CD14-positive monocyte (primary cell): ENCODE results near the gene AFG1L. TPM values are rescaled to one million over a fixed set of nuclear protein-coding genes. Genes with fewer than 3 reads are reported as not detected.

Experiments
- DNase-seq, 3 donors: peaks; one replicate each; pipeline ENCODE4 v3.0.0-alpha.2; 2011 to 2022
- H2AFZ ChIP-seq: 2 replicates; pipeline ENCODE4 v1.6.0; 2012; ENCODE audit warnings: mild to moderate bottlenecking, low read depth, low read length, inconsistent platforms; ENCODE audit not compliant: insufficient read depth, poor library complexity, severe bottlenecking
- H3K27ac ChIP-seq, 2 donors: 1 replicate in 1 of 2; 2 replicates in 1 of 2; pipeline ENCODE4 v1.5.1; 2012 to 2013; ENCODE audit warnings: low read length in 2 of 2, control low read depth in 1 of 2, inconsistent platforms in 1 of 2, low read depth in 1 of 2, mild to moderate bottlenecking in 1 of 2
- H3K27me3 ChIP-seq, 2 donors: one replicate each; pipeline versions ENCODE4 v1.6.0 to v1.6.1; 2011 to 2013; ENCODE audit warnings: low read length in 2 of 2; ENCODE audit not compliant: control insufficient read depth in 2 of 2, insufficient read depth in 2 of 2
- H3K36me3 ChIP-seq, 2 donors: replicated peaks in 1 of 2; 1 replicate in 1 of 2; 2 replicates in 1 of 2; pipeline versions ENCODE4 v1.5.1 to v1.6.1; 2012 to 2013; ENCODE audit warnings: low read length in 2 of 2, control low read depth in 1 of 2, inconsistent platforms in 1 of 2, mild to moderate bottlenecking in 1 of 2; ENCODE audit not compliant: insufficient read depth in 2 of 2, control insufficient read depth in 1 of 2
- H3K4me1 ChIP-seq, 2 donors: 1 replicate in 1 of 2; 2 replicates in 1 of 2; pipeline versions ENCODE4 v1.5.1 to v1.6.1; 2012 to 2013; ENCODE audit warnings: low read length in 2 of 2, control low read depth in 1 of 2, inconsistent platforms in 1 of 2, mild to moderate bottlenecking in 1 of 2, moderate library complexity in 1 of 2; ENCODE audit not compliant: insufficient read depth in 2 of 2, control insufficient read depth in 1 of 2
- H3K4me2 ChIP-seq: replicated peaks from 2 replicates; pipeline ENCODE3; 2012; ENCODE audit warnings: low read length, moderate library complexity, mild to moderate bottlenecking; ENCODE audit not compliant: poor library complexity, severe bottlenecking; ENCODE audit errors: extremely low read depth
- H3K4me3 ChIP-seq, 3 experiments: fragments of 200-600 bp in 1 of 3; sonication (generic) in 1 of 3; replicated peaks in 1 of 3; 1 replicate in 2 of 3; 2 replicates in 1 of 3; pipeline ENCODE4 v1.5.1; 2011 to 2013; ENCODE audit warnings: low read length in 3 of 3, mild to moderate bottlenecking in 3 of 3, control low read depth in 2 of 3, low read depth in 2 of 3, inconsistent platforms in 1 of 3, moderate library complexity in 1 of 3
- H3K79me2 ChIP-seq: 2 replicates; pipeline ENCODE4 v1.6.0; 2012; ENCODE audit warnings: mild to moderate bottlenecking, control low read depth, inconsistent platforms, low read length, moderate library complexity; ENCODE audit not compliant: insufficient read depth
- H3K9ac ChIP-seq: 2 replicates; pipeline ENCODE4 v1.6.0; 2017; ENCODE audit warnings: low read length, mild to moderate bottlenecking; ENCODE audit not compliant: insufficient read depth, poor library complexity, severe bottlenecking
- H3K9me3 ChIP-seq, 2 donors: replicated peaks in 1 of 2; 1 replicate in 1 of 2; 2 replicates in 1 of 2; pipeline versions ENCODE4 v1.5.1 to v1.6.1; 2012 to 2013; ENCODE audit warnings: low read length in 2 of 2, control low read depth in 1 of 2; ENCODE audit not compliant: control insufficient read depth in 1 of 2, insufficient read depth in 1 of 2
- H4K20me1 ChIP-seq: 2 replicates; pipeline ENCODE4 v1.6.0; 2012; ENCODE audit warnings: mild to moderate bottlenecking, low read length, control low read depth, moderate library complexity; ENCODE audit not compliant: insufficient read depth
- H3K27ac Mint-ChIP-seq, 7 donors: one replicate each; pipeline ENCODE4 v1.8.0; 2020; ENCODE audit warnings: mild to moderate bottlenecking in 7 of 7, mixed read lengths in 7 of 7, moderate library complexity in 6 of 7, inconsistent platforms in 2 of 7
- H3K27me3 Mint-ChIP-seq, 3 donors: one replicate each; pipeline ENCODE4 v1.8.0; 2021 to 2022; ENCODE audit warnings: low read depth in 3 of 3, mild to moderate bottlenecking in 3 of 3, mixed read lengths in 3 of 3, moderate library complexity in 3 of 3, inconsistent platforms in 1 of 3
- H3K36me3 Mint-ChIP-seq, 2 donors: one replicate each; pipeline ENCODE4 v1.8.0; 2020; ENCODE audit warnings: mixed read lengths in 2 of 2, inconsistent platforms in 1 of 2, mild to moderate bottlenecking in 1 of 2
- H3K4me1 Mint-ChIP-seq: one replicate; pipeline ENCODE4 v1.8.0; 2020; ENCODE audit warnings: mild to moderate bottlenecking, mixed read lengths
- H3K4me3 Mint-ChIP-seq, 2 donors: one replicate each; pipeline ENCODE4 v1.8.0; 2020; ENCODE audit warnings: mild to moderate bottlenecking in 2 of 2, mixed read lengths in 2 of 2, moderate library complexity in 1 of 2
- H3K9me3 Mint-ChIP-seq, 7 donors: one replicate each; pipeline ENCODE4 v1.8.0; 2020 to 2022; ENCODE audit warnings: mixed read lengths in 7 of 7, mild to moderate bottlenecking in 6 of 7, moderate library complexity in 6 of 7, inconsistent platforms in 2 of 7
- WGBS: methylation state at CpG from one replicate; pipeline ENCODE4 v1.1.5; 2013; ENCODE audit warnings: missing lambda C conversion rate; ENCODE audit not compliant: insufficient coverage; 5-methylcytosine and 5-hydroxymethylcytosine counted together
- intact Hi-C, 2 donors: fragments of 100-400 bp; cut with micrococcal nuclease; formaldehyde crosslinking; loops; one replicate each; pipeline versions ENCODE4 v1.15.0 to v1.15.1; 2023
- polyA plus RNA-seq, 3 donors: library from polyadenylated mRNA; depleted of rRNA in 1 of 3; unstranded in 2 of 3; stranded (reverse) in 1 of 3; fragments of 300-500 nt in 2 of 3; fragments of >200 nt in 1 of 3; fragmentation: Illumina TruSeq in 2 of 3; gene quantifications; 1 replicate in 2 of 3; 2 replicates in 1 of 3; pipeline ENCODE4 v1.2.3, GENCODE V29; 2012 to 2021
- TF ChIP-seq, protein P1 (sequence below): fragments of 200-600 bp; IDR thresholded peaks from one replicate; pipeline ENCODE4 v1.8.0; 2022; ENCODE audit warnings: antibody characterized with exemption, mild to moderate bottlenecking

AFG1L gene
- polyA plus RNA-seq, 3 donors: 0.95 to 2.8 (median 2.7) TPM

- H3K27ac ChIP-seq: no peak overlapping the region
- no peaks in the 10 kb centered on the region for H3K4me1 ChIP-seq
- no peak overlapping the region for H3K9ac ChIP-seq
- Mint-ChIP-seq H3K36me3 (peaks cover 3% of the 10 kb centered on the region in 2 donors), H3K4me3 (no peak overlapping the region), H3K27ac (no peak overlapping the region), H3K4me1 (peaks cover 4% of the 10 kb centered on the region), H3K27me3 (no peaks in the 10 kb centered on the region), H3K9me3 (no peaks in the 10 kb centered on the region)
- H3K4me2 ChIP-seq: no peak overlapping the region
- H2AFZ ChIP-seq: no peak overlapping the region
- no peak for DNase-seq
- TF ChIP-seq, protein P1, sequence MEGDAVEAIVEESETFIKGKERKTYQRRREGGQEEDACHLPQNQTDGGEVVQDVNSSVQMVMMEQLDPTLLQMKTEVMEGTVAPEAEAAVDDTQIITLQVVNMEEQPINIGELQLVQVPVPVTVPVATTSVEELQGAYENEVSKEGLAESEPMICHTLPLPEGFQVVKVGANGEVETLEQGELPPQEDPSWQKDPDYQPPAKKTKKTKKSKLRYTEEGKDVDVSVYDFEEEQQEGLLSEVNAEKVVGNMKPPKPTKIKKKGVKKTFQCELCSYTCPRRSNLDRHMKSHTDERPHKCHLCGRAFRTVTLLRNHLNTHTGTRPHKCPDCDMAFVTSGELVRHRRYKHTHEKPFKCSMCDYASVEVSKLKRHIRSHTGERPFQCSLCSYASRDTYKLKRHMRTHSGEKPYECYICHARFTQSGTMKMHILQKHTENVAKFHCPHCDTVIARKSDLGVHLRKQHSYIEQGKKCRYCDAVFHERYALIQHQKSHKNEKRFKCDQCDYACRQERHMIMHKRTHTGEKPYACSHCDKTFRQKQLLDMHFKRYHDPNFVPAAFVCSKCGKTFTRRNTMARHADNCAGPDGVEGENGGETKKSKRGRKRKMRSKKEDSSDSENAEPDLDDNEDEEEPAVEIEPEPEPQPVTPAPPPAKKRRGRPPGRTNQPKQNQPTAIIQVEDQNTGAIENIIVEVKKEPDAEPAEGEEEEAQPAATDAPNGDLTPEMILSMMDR: no peak
- intact Hi-C loops: no loop called here
- H3K79me2 ChIP-seq: no peaks in the 10 kb centered on the region
- 90% methylated on average over 2 of the region's 5 CpGs for WGBS
- H3K9me3 ChIP-seq: no peaks in the 10 kb centered on the region
- H3K27me3 ChIP-seq: no peaks in the 10 kb centered on the region
- no peaks in the 10 kb centered on the region for H4K20me1 ChIP-seq
- no peaks in the 10 kb centered on the region for H3K36me3 ChIP-seq
- no peak overlapping the region for H3K4me3 ChIP-seq
These were observed 15.0 kb downstream of the AFG1L start for GRCh38 chr6:108309844-108310243.

DNA sequence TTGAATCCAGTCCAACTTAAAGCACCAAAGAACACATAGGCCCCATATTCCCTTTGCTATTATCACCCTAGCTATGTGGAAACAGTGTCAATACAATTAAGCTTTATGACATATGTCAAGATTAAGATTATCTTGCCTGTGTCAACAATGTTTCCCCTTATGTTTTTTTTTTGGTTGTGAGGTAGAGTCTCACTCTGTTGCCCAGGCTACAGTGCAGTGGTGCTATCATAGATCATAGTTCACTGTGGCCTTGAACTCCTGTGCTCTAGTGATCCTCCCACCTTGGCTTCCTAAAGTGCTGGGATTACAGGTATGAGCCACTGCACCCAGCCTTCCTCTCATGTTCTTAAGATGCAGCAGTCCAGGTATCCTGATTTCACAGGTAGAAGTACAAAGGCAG is 17.8 kb downstream of the AFG1L start:
- TF ChIP-seq, protein P1: no peak
- Histone ChIP-seq H3K9me3 (no peaks in the 10 kb centered on the region), H4K20me1 (no peaks in the 10 kb centered on the region), H3K79me2 (no peaks in the 10 kb centered on the region), H3K4me3 (no peak overlapping the region), H3K9ac (no peak overlapping the region), H3K4me1 (no peaks in the 10 kb centered on the region), H2AFZ (no peak overlapping the region), H3K27ac (no peak overlapping the region), H3K27me3 (no peaks in the 10 kb centered on the region), H3K36me3 (no peaks in the 10 kb centered on the region), H3K4me2 (no peak overlapping the region)
- peaks cover 0 to 4% (median 0%) of the 10 kb centered on the region in 3 donors for H3K27me3 Mint-ChIP-seq
- H3K4me3 Mint-ChIP-seq: no peak overlapping the region
- intact Hi-C loops: no loop called here
- no peak overlapping the region for H3K27ac Mint-ChIP-seq
- H3K4me1 Mint-ChIP-seq: peaks cover 6% of the 10 kb centered on the region
- peaks cover 0 to 5% (median 1%) of the 10 kb centered on the region in 7 donors for H3K9me3 Mint-ChIP-seq
- peaks cover 0 to 3% of the 10 kb centered on the region in 2 donors for H3K36me3 Mint-ChIP-seq
- DNase-seq: no peak
